Spleen (tissue), 7 donors: ENCODE measurements around the gene KRTAP12-4.
"Not testable (repeated sequence)": the region's sequence is repeated elsewhere in the genome, so short reads cannot be mapped to it uniquely, and the experiment has no call there.

ENCODE experiments used
- POLR2AphosphoS5 ChIP-seq, 3 donors: sonication (generic); formaldehyde crosslinking; IDR thresholded peaks; one replicate each; pipeline ENCODE4 v1.5.1; 2017; ENCODE audit warnings: antibody characterized with exemption in 3 of 3
- TF ChIP-seq, protein P1 (sequence below), 11 experiments: fragments of 200-600 bp in 7 of 11; fragments of 450-650 bp in 4 of 11; sonication (generic) in 4 of 11; IDR thresholded peaks in 8 of 11; conservative IDR thresholded peaks in 3 of 11; 1 replicate in 7 of 11; 2 replicates in 4 of 11; pipeline versions ENCODE4 v1.4.0 to v1.8.0; 2016 to 2021; ENCODE audit warnings: antibody characterized with exemption in 11 of 11, inconsistent platforms in 4 of 11, mild to moderate bottlenecking in 1 of 11
- donor health status: DM: no; HTN: no; CAD: no; lungs with moderate emphysema.
- donor health status: DM: no; HTN: no; CAD: no.
- donor health status: DM: no; HTN: no; CAD: no.

DNA sequence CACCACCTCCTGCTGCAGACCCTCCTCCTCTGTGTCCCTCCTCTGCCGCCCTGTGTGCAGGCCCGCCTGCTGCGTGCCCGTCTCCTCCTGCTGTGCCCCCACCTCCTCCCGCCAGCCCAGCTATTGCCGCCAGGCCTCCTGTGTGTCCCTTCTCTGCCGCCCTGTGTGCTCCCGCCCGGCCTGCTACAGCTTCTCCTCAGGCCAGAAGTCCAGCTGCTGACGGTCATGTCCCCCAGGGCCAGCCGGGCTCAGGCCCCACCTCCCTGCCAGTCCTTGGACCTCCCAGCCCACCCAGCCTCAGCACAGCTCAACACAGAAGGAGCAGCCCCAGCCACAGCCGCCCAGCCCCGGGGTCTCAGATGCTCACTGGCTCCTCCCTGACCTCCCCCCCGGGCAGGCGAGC, 26.6 kb downstream of the KRTAP12-4 start:
- TF ChIP-seq, protein P1, sequence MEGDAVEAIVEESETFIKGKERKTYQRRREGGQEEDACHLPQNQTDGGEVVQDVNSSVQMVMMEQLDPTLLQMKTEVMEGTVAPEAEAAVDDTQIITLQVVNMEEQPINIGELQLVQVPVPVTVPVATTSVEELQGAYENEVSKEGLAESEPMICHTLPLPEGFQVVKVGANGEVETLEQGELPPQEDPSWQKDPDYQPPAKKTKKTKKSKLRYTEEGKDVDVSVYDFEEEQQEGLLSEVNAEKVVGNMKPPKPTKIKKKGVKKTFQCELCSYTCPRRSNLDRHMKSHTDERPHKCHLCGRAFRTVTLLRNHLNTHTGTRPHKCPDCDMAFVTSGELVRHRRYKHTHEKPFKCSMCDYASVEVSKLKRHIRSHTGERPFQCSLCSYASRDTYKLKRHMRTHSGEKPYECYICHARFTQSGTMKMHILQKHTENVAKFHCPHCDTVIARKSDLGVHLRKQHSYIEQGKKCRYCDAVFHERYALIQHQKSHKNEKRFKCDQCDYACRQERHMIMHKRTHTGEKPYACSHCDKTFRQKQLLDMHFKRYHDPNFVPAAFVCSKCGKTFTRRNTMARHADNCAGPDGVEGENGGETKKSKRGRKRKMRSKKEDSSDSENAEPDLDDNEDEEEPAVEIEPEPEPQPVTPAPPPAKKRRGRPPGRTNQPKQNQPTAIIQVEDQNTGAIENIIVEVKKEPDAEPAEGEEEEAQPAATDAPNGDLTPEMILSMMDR (IDR thresholded peaks at IDR 0.05 in 8 of 11, conservative IDR thresholded peaks at IDR 0.05 in 3 of 11): not testable (repeated sequence)
- not testable (repeated sequence) for TF ChIP-seq POLR2AphosphoS5 (IDR thresholded peaks at IDR 0.05)
